PC-3 (cell line): ENCODE results near the gene XCL2. TPM values are rescaled to one million over a fixed set of nuclear protein-coding genes. Genes with fewer than 3 reads are reported as not detected.

Experiments used
- ATAC-seq: fragments of 200-7000 bp; cut with Tn5 transposase; 2 replicates; pipeline ENCODE4 v1.9.1; 2020; ENCODE audit warnings: mild to moderate bottlenecking, moderate library complexity
- BruUV-seq: library from RNA; stranded (reverse); fragments of 400-500 nt; replicated peaks from 2 replicates; lab custom pipeline; 2021; lab: Mats Ljungman, UMichigan
- CTCF ChIA-PET: fragments of 300-600 bp; sonication (Branson Sonifier 250); formaldehyde crosslinking; loops from one replicate; lab custom pipeline; 2022; ENCODE audit warnings: antibody characterized with exemption; lab: Charles Lee
- POLR2A ChIA-PET: fragments of 300-600 bp; sonication (Branson Sonifier 250); formaldehyde crosslinking; loops from one replicate; lab custom pipeline; 2022; ENCODE audit warnings: antibody characterized with exemption; ENCODE audit not compliant: unreplicated experiment; lab: Charles Lee
- DNase-seq: peaks from one replicate; pipeline ENCODE4 v3.0.0-alpha.2; 2015
- H2AFZ ChIP-seq: fragments of 300-600 bp; sonication (generic); 2 replicates; pipeline ENCODE4 v1.6.0; 2016; ENCODE audit warnings: antibody characterized with exemption, low read length
- H3F3A ChIP-seq: fragments of 300-600 bp; sonication (generic); one replicate; pipeline ENCODE4 v1.6.0; 2017; ENCODE audit warnings: antibody characterized with exemption, low read length, control low read depth, mild to moderate bottlenecking; ENCODE audit not compliant: unreplicated experiment
- H3K27ac ChIP-seq: fragments of 300-600 bp; sonication (generic); 2 replicates; pipeline ENCODE4 v1.5.1; 2016; ENCODE audit warnings: mild to moderate bottlenecking, low read length
- H3K27me3 ChIP-seq: fragments of 300-600 bp; sonication (generic); 2 replicates; pipeline ENCODE4 v1.6.1; 2016; ENCODE audit warnings: low read length, mixed read lengths
- H3K36me3 ChIP-seq: fragments of 300-600 bp; sonication (generic); 2 replicates; pipeline ENCODE4 v1.6.1; 2016; ENCODE audit warnings: low read depth, mixed run types, low read length, mixed read lengths
- H3K4me1 ChIP-seq: fragments of 300-600 bp; sonication (generic); 2 replicates; pipeline ENCODE4 v1.5.1; 2016; ENCODE audit warnings: low read length; ENCODE audit not compliant: insufficient read depth
- H3K4me2 ChIP-seq: fragments of 300-600 bp; sonication (generic); 2 replicates; pipeline ENCODE4 v1.6.0; 2016; ENCODE audit warnings: low read length
- H3K4me3 ChIP-seq: fragments of 300-600 bp; sonication (generic); 2 replicates; pipeline ENCODE4 v1.5.1; 2016; ENCODE audit warnings: mild to moderate bottlenecking, low read length, mixed read lengths
- H3K79me2 ChIP-seq: fragments of 300-600 bp; sonication (generic); 2 replicates; pipeline ENCODE4 v1.6.1; 2017; ENCODE audit warnings: low read length, mixed read lengths
- H3K9ac ChIP-seq: fragments of 300-600 bp; sonication (generic); 2 replicates; pipeline ENCODE4 v1.6.0; 2016; ENCODE audit warnings: mild to moderate bottlenecking, low read length
- H3K9me2 ChIP-seq: fragments of 300-600 bp; sonication (generic); replicated peaks from 2 replicates; pipeline ENCODE4 v1.6.1; 2016; ENCODE audit warnings: mixed run types, low read length, mixed read lengths
- H3K9me3 ChIP-seq: fragments of 300-600 bp; sonication (generic); 2 replicates; pipeline ENCODE4 v1.6.1; 2016; ENCODE audit warnings: low read length, mixed read lengths
- H4K20me1 ChIP-seq: fragments of 300-600 bp; sonication (generic); 2 replicates; pipeline ENCODE4 v1.6.1; 2016; ENCODE audit warnings: low read length, mixed read lengths
- EZH2 ChIP-seq: fragments of 300-600 bp; sonication (generic); IDR thresholded peaks from one replicate; pipeline ENCODE4 v1.6.1; 2017; ENCODE audit warnings: antibody characterized with exemption, mild to moderate bottlenecking, low read length; ENCODE audit not compliant: unreplicated experiment
- EZH2phosphoT487 ChIP-seq: fragments of 300-600 bp; sonication (generic); IDR thresholded peaks from 2 replicates; pipeline ENCODE4 v1.6.1; 2018; ENCODE audit warnings: mild to moderate bottlenecking, antibody characterized with exemption, low read length, borderline replicate concordance
- intact Hi-C: fragments of 100-400 bp; cut with micrococcal nuclease; formaldehyde crosslinking; loops from 2 replicates; pipeline ENCODE4 v1.9.0; 2023
- total RNA-seq: library from RNA; depleted of rRNA; stranded (reverse); fragments of >200 nt; gene quantifications from 2 replicates; pipeline ENCODE4 v1.2.3, GENCODE V29; 2014
- TF ChIP-seq, protein P1 (sequence below): fragments of 300-600 bp; sonication (generic); conservative IDR thresholded peaks from 2 replicates; pipeline ENCODE4 v1.5.1; 2017; ENCODE audit warnings: antibody characterized with exemption, low read depth, mild to moderate bottlenecking, low read length

XCL2 gene
- total RNA-seq, 1 experiment from 2014 or later: not detected

DNA sequence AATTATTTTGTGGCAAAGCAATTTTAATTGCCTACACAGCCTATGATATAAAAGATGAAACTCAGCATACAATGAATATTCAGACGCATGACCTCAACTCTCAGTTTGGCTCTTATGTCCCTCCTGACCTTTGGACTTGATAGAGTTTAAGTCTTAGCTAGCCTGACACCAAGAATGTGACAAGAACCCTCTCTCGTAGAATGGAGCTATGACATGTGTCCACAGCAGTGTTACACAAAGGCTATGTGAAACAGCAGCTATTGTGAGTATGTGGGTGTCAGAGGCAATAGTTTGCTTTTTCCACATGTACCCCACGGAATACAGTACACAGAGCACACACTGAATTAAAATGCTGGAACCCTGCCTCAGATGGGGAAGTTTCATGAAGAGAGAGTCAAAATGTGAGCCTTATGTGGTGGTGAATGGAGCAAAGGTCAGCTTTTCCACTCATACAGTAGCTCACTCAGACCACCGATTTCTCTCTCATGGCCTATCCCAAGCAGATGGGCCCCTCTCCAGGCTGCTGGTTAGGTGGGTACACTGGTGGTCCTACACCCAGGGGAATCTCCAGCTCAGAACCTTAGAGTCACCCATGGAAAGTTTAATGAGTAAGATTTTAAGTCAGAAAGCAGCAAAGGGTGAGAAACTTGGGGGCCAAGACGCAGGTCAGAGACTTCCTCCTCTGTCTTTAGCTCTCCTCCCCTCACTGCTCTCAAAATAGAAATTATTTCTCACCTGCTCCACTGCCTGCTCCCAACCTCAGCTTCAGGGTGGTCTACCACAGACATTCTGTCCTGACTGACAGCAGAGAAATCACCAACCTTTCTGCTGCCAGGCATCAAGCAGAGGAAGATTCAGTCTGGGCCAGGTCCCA, 10.1 kb upstream of the XCL2 start:
- Histone ChIP-seq H3K79me2 (no peaks in the 10 kb centered on the region), H3K9me2 (no peaks in the 10 kb centered on the region), H3K27me3 (no peaks in the 10 kb centered on the region), H3K36me3 (no peaks in the 10 kb centered on the region), H3K9ac (no peak overlapping the region), H3F3A (no peaks in the 10 kb centered on the region), H3K4me1 (peaks cover 8% of the 10 kb centered on the region; the same call in 1 of the 2 replicates), H3K9me3 (no peaks in the 10 kb centered on the region), H2AFZ (no peak overlapping the region), H4K20me1 (no peaks in the 10 kb centered on the region), H3K27ac (no peak overlapping the region), H3K4me2 (no peak overlapping the region), H3K4me3 (no peak overlapping the region)
- DNase-seq (no peak), ATAC-seq (no peak)
- TF ChIP-seq EZH2 (no peak), EZH2phosphoT487 (no peak)
- TF ChIP-seq, protein P1, sequence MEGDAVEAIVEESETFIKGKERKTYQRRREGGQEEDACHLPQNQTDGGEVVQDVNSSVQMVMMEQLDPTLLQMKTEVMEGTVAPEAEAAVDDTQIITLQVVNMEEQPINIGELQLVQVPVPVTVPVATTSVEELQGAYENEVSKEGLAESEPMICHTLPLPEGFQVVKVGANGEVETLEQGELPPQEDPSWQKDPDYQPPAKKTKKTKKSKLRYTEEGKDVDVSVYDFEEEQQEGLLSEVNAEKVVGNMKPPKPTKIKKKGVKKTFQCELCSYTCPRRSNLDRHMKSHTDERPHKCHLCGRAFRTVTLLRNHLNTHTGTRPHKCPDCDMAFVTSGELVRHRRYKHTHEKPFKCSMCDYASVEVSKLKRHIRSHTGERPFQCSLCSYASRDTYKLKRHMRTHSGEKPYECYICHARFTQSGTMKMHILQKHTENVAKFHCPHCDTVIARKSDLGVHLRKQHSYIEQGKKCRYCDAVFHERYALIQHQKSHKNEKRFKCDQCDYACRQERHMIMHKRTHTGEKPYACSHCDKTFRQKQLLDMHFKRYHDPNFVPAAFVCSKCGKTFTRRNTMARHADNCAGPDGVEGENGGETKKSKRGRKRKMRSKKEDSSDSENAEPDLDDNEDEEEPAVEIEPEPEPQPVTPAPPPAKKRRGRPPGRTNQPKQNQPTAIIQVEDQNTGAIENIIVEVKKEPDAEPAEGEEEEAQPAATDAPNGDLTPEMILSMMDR: no peak
- no TSS peak for BruUV-seq
- intact Hi-C loops: no loop called here
- ChIA-PET POLR2A (no interaction called here), CTCF (no interaction called here)

DNA sequence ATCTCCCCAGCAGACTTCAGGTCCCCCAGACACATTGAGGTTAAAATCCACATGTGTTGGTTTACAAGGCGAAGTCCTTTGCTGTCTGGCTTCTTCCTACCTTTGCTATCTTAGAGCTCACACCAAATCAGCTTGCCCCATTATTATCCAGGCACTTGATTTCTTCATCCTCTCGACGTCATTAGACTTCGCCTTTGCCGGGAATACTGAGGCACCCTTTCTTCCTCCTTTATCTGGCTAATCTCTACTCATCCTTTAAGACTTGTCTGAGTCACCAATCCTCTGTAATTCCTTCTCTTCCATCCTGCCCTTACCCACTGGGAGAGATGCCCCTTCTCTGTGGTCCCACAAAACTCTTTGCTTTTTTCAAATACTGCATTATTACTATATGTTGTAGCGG, 9.2 kb upstream of the XCL2 start:
- H3K4me1 ChIP-seq: peaks cover 8% of the 10 kb centered on the region; the same call in 1 of the 2 replicates
- CTCF ChIA-PET: no interaction called here
- H3K9ac ChIP-seq: no peak overlapping the region
- no peak overlapping the region for H3K4me3 ChIP-seq
- no peaks in the 10 kb centered on the region for H3K36me3 ChIP-seq
- H3K27me3 ChIP-seq: no peaks in the 10 kb centered on the region
- H3K9me3 ChIP-seq: no peaks in the 10 kb centered on the region
- H3K4me2 ChIP-seq: no peak overlapping the region
- BruUV-seq: no TSS peak
- H2AFZ ChIP-seq: no peak overlapping the region
- H4K20me1 ChIP-seq: no peaks in the 10 kb centered on the region
- H3K9me2 ChIP-seq: no peaks in the 10 kb centered on the region
- H3F3A ChIP-seq: no peaks in the 10 kb centered on the region
- intact Hi-C loops: no loop called here
- POLR2A ChIA-PET: no interaction called here
- TF ChIP-seq, protein P1: no peak
- TF ChIP-seq EZH2: no peak
- TF ChIP-seq EZH2phosphoT487: no peak
- no peaks in the 10 kb centered on the region for H3K79me2 ChIP-seq
- DNase-seq: no peak
- no peak overlapping the region for H3K27ac ChIP-seq
- no peak for ATAC-seq

GRCh38 chr1:168551688-168552087, 7.9 kb upstream of the XCL2 start:
- intact Hi-C loops: no loop called here
- Histone ChIP-seq H3K36me3 (no peaks in the 10 kb centered on the region), H3K79me2 (no peaks in the 10 kb centered on the region), H4K20me1 (no peaks in the 10 kb centered on the region), H3K4me1 (0 out of 2 replicates have a peak, but pooled peaks cover 4% of the 10 kb centered on the region), H3F3A (no peaks in the 10 kb centered on the region), H3K27me3 (no peaks in the 10 kb centered on the region), H2AFZ (no peak overlapping the region), H3K9me2 (no peaks in the 10 kb centered on the region), H3K27ac (no peak overlapping the region), H3K4me2 (no peak overlapping the region), H3K9ac (no peak overlapping the region), H3K9me3 (no peaks in the 10 kb centered on the region), H3K4me3 (no peak overlapping the region)
- ATAC-seq (no peak), DNase-seq (peak; percentile 34)
- TF ChIP-seq, protein P1: no peak
- TF ChIP-seq EZH2phosphoT487 (no peak), EZH2 (no peak)
- POLR2A ChIA-PET: no interaction called here
- CTCF ChIA-PET: no interaction called here
- BruUV-seq: no TSS peak
